ENCODE data around the gene DISP3. TPM values are rescaled to one million over a fixed set of nuclear protein-coding genes. Genes with fewer than 3 reads are reported as not detected.

The DISP3 gene
- total and polyA plus RNA-seq, 3 donors from 2014 or later: 6.8 to 8.8 (median 7.3) TPM

DNA sequence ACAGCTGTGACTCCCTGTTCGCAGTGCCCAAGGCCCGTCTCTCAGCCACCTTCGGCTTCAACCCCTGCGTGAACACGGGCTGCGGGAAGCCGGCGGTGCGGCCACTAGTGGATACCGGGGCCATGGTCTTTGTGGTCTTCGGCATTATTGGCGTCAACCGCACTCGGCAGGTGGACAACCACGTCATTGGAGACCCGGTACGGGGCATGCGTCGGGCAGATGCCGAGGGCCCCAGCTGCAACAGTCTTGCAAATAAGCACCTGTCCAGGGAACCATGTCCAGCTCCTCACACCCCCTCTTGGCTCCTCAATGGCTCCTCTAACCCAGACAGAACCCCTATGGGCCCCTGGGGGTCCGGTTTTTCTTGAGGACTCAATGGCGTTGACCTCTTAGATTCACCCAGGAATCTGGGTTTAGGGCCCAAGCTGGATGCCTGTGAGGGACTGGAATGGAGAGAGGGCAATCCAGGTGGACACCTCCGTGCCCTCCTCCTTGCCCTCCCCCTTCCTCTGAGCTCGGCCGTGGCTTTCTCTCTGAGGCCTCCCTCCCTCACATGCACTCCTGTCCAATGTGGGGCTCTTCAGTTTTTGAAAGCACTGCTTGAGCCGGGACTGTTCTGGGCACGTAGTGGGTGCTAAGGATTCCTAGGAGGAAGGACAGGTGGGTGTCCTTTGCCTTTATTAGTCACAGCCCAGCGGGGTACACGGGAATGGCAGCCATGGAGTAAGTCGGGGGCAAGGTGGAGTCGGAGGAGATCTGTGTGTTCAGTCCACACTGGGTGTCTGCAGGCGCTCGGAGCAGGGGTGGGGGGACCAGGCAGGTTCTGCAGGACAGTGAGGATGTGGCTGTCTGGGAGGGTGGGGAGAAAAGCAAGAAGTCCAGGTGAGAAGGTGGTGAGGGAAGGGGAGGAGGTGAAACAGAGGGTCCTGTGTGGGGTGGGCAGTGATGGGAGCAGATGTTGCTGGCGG is 51.1 kb downstream of the DISP3 start:
- 83 to 88% methylated on average over 23 to 34 of the region's 34 CpGs for WGBS, 2 donors
- Histone ChIP-seq H3K27me3 (no peaks in the 10 kb centered on the region), H3K9me3 (no peaks in the 10 kb centered on the region), H3K27ac (no peak overlapping the region), H3K4me1 (no peaks in the 10 kb centered on the region), H3K36me3 (ENCODE audit: low read depth, missing control alignments) (no peaks in the 10 kb centered on the region), H3K4me3 (no peak overlapping the region)
- TF ChIP-seq, protein P1, sequence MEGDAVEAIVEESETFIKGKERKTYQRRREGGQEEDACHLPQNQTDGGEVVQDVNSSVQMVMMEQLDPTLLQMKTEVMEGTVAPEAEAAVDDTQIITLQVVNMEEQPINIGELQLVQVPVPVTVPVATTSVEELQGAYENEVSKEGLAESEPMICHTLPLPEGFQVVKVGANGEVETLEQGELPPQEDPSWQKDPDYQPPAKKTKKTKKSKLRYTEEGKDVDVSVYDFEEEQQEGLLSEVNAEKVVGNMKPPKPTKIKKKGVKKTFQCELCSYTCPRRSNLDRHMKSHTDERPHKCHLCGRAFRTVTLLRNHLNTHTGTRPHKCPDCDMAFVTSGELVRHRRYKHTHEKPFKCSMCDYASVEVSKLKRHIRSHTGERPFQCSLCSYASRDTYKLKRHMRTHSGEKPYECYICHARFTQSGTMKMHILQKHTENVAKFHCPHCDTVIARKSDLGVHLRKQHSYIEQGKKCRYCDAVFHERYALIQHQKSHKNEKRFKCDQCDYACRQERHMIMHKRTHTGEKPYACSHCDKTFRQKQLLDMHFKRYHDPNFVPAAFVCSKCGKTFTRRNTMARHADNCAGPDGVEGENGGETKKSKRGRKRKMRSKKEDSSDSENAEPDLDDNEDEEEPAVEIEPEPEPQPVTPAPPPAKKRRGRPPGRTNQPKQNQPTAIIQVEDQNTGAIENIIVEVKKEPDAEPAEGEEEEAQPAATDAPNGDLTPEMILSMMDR (IDR thresholded peaks at IDR 0.05): no peak
- no peak for TF ChIP-seq POLR2A (IDR thresholded peaks at IDR 0.05)
- DNase-seq: no peak
- intact Hi-C loops (cut with DNase I; ENCODE audit: low total_unique reads): no loop called here

DNA sequence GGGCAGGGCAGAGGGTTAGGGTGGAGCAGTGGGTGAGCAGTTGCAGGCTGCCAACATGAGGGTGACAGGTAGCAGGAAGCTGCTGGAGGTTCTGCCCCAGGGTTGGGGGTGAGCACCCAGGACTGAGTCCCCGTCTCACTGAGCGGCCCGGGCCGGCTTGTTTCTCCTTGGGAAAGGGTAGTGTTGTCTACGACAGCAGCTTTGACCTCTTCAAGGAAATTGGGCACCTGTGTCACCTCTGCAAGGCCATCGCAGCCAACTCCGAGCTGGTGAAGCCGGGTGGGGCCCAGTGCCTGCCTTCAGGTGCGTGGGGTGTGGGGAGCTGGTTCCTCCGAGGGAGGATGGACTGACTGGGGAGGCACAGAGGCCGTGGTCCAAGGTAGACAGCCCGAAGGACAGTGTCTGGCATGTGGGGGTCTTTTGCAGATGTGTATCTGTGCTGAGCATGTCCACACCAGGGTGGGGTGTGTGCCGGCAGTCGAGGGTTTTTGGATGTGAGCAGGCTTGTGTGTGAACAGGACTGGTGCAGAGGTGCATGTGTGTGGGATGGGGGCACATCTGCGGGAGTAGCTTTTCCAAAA is 51.9 kb downstream of the DISP3 start:
- H3K9me3 ChIP-seq: no peaks in the 10 kb centered on the region
- intact Hi-C loops (cut with DNase I; ENCODE audit: low total_unique reads): no loop called here
- no peaks in the 10 kb centered on the region for H3K27me3 ChIP-seq
- H3K4me1 ChIP-seq: no peaks in the 10 kb centered on the region
- WGBS, 2 donors: 77 to 81% methylated on average over 10 to 15 of the region's 15 CpGs
- TF ChIP-seq POLR2A (IDR thresholded peaks at IDR 0.05): no peak
- TF ChIP-seq, protein P1 (IDR thresholded peaks at IDR 0.05): no peak
- no peak overlapping the region for H3K4me3 ChIP-seq
- DNase-seq: no peak
- no peak overlapping the region for H3K27ac ChIP-seq
- H3K36me3 ChIP-seq (ENCODE audit: low read depth, missing control alignments): no peaks in the 10 kb centered on the region

DNA sequence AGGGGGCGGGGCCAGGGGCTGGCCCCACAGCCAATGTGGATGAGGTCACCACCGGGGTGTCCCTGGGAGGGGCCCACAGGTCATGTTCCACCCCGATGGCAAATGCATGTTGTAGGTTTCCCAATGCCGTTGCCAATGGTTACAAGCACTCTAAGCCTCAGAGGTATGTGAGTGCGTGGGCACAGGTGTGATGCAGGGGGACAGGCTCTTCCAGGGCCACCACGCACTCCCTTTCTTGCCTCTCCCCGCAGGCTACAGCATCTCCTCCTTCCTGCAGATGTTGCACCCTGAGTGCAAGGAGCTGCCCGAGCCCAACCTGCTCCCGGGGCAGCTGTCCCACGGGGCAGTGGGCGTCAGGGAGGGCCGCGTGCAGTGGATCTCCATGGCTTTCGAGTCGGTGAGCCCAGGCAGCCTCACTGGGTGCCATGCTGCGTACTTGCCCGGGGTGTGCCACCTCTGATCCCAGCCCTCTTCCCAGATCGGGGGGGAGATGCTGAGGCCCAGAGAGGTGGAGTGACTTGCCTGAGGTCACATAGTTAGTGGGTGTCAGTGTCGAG is 52.4 kb downstream of the DISP3 start:
- Histone ChIP-seq H3K4me3 (no peak overlapping the region), H3K27me3 (no peaks in the 10 kb centered on the region), H3K27ac (no peak overlapping the region), H3K36me3 (ENCODE audit: low read depth, missing control alignments) (no peaks in the 10 kb centered on the region), H3K9me3 (no peaks in the 10 kb centered on the region), H3K4me1 (no peaks in the 10 kb centered on the region)
- TF ChIP-seq POLR2A (IDR thresholded peaks at IDR 0.05): no peak
- TF ChIP-seq, protein P1 (IDR thresholded peaks at IDR 0.05): no peak
- 85 to 87% methylated on average over 13 to 19 of the region's 19 CpGs for WGBS, 2 donors
- intact Hi-C loops (cut with DNase I; ENCODE audit: low total_unique reads): no loop called here
- DNase-seq: no peak

DNA sequence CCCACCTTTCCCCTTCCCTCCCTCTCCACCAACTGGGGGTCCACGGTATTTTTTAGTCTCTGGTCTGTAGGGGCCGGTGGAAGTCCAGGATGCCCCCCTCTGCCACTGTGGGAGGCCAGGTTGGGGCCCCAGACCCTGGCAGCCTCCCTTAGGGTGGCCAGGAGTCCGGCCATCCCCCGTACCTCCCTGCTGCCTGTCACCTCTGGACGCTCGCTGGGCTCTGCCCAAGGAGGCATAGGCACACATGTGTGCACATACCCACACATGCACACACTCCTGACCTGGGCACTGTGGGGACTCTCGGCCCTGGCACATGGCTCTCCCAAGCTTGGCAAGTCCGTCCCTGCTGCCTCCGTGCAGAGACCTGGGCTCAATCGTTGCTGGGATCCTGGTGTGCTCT is 53.0 kb downstream of the DISP3 start:
- no peak for TF ChIP-seq POLR2A (IDR thresholded peaks at IDR 0.05)
- TF ChIP-seq, protein P1 (IDR thresholded peaks at IDR 0.05): no peak
- 85 to 88% methylated on average over 4 to 10 of the region's 10 CpGs for WGBS, 2 donors

More for the DNA sequence above, 53.0 kb downstream of the DISP3 start:
- Histone ChIP-seq H3K9me3 (no peaks in the 10 kb centered on the region), H3K4me1 (no peaks in the 10 kb centered on the region), H3K27ac (no peak overlapping the region), H3K36me3 (ENCODE audit: low read depth, missing control alignments) (no peaks in the 10 kb centered on the region), H3K4me3 (no peak overlapping the region), H3K27me3 (no peaks in the 10 kb centered on the region)
- intact Hi-C loops (cut with DNase I; ENCODE audit: low total_unique reads): no loop called here
- no peak for DNase-seq
